ENCODE measurements around the gene HS3ST5.
A peak's percentile ranks its signal among the peaks of the same experiment; 100 is the strongest.
"Not testable (repeated sequence)": the region's sequence is repeated elsewhere in the genome, so short reads cannot be mapped to it uniquely, and the experiment has no call there.

Gene HS3ST5

DNA sequence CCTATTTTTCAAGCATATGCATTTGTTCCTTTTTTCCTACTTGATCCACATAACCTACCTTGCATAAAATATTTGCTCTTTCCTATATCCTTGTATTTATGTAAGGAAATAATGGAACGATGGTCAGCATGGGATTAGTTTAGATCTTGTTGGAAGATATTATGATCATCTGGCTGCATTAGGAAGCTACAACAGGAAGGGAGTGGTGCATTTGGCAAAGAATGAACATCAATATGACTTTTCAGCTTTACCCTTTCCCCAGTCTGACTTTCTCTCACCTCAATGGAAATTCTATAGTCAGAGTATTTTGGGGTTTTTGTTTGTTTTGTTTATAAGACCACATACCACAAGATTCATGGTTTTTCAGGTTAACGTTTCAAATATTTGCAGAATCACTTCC is 66.0 kb downstream of the HS3ST5 start:
- no peak for DNase-seq (ENCODE audit: low spot score)

GRCh38 chr6:114274836-114275235 is 68.0 kb downstream of the HS3ST5 start:
- no peak for DNase-seq (ENCODE audit: low spot score)

DNA sequence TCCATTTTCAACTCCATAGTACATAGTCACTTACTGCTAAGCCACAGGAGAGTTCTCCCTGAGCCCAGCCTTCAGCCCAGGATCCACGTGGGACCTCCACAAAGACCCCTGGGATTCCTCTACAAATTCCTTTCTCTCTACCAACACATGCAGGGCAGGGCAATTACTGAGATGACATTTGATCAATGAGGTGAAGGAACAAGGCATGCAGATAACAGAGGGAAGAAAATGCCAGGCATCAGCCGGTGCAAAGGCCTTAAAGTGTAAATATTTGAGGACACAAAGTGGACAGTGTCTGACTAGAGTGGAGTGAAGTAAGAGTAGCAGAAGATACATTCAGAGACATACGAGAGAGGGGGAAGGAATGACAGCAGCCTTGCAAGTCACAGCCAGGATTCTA is 70.2 kb downstream of the HS3ST5 start:
- DNase-seq (ENCODE audit: low spot score): no peak

DNA sequence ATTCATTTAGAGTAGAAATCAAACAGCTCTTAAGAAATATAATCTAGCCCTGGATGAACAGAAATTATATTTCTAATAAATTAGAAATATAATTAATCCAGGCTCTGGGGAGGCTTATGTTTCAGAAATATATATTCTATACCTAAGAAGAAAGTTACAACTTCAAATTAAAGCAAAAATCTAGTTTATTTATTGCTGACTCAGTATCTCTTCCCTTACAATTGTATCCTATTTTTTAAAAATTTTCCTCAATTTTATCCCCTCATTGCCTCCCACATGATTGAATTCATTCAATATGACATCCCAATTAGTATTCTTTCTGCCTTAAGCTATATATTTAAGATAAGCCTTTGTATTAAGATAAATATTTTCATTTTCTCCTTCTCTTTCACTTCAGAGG is 71.4 kb downstream of the HS3ST5 start:
- no peak for DNase-seq (ENCODE audit: low spot score)

- DNase-seq (ENCODE audit: low spot score): no peak
Observed at GRCh38 chr6:114267897-114268296, 74.9 kb downstream of the HS3ST5 start.

DNA sequence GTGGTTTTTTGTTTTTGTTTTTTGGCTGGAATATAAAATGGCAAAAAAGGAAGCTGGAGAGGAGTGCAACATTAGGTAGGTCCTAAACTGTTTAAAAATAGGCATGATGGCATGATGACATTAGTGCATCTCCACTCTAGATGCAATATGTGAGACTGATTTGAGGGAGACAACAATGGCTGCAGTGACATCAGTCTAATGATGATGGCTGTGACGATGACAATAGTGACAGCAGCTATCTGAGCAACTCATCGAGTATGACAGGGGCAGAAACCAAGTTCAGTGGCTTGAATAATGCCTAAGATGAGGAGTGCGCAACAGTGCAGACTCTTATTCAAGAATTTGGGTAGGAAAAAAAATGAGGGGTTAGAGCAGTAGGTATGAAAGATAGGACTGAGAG is 82.0 kb downstream of the HS3ST5 start:
- DNase-seq (ENCODE audit: low spot score): no peak

GRCh38 chr6:114258376-114258775 is 84.4 kb downstream of the HS3ST5 start:
- no peak for DNase-seq (ENCODE audit: low spot score)

GRCh38 chr6:114253431-114253830 is 89.4 kb downstream of the HS3ST5 start:
- no peak for DNase-seq (ENCODE audit: low spot score)

GRCh38 chr6:114249522-114249921 is 93.3 kb downstream of the HS3ST5 start:
- no peak for DNase-seq (ENCODE audit: low spot score)

- no peak for DNase-seq (ENCODE audit: low spot score)
Observed at GRCh38 chr6:114247101-114247500, 95.7 kb downstream of the HS3ST5 start.

DNA sequence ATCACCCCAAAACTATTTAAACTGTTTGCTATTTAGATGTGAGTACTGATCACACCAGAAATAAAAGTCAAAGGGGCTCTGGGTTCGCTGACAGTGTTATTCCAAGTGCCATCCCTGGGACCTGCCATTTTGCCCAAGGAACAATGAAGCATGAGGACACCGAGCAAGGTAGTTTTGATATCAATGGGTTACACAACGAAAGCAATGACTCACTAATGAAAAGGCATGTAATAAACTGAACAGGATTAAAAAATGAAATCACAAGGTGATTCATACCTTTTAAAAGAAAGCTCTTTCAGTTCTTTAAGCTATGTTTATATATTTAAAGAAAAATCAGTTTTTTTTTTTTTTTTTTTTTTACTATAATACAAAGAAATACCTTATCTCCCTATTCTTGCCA is 102.0 kb downstream of the HS3ST5 start:
- no peak for DNase-seq (ENCODE audit: low spot score)

DNA sequence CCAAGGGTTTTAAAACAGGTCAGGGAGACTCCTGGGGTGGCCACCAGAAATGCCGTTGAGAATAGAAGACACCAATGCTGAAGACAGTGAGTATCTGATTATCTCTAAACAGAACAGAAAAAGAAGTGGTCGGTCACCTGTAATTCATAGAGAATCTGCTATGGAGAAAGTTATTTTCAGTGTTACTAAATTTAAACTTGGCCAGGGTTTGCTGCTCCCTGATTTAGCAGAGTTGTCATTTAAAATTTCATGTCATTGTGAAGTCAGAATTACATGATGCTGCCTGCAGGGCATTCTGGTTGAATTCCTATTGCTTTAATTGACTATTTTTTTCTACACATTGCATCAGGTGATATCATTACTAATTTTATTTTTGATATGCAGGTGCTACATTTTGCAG is 114.1 kb downstream of the HS3ST5 start:
- no peak for DNase-seq (ENCODE audit: low spot score)

- no peak for DNase-seq (ENCODE audit: low spot score)
Observed at GRCh38 chr6:114227944-114228468, 114.8 kb downstream of the HS3ST5 start.

DNA sequence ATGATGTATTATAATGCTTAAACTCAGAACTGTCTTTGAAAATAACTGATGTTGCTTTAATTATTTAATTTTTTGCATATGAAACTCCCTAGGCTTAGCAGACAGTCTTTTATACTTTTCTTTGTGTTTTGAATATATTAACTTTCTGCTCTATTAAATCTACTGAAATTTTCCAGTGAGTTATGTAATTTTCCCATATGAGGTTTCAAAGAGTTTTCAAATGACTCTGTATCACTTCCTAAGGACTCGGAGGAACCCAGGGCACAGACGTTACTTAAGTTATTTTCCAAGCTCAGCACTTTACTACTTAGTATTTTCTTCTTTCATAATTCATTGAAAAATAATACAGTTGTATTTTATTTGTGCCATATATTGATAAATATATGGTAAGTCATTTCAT is 122.6 kb downstream of the HS3ST5 start:
- no peak for DNase-seq (ENCODE audit: low spot score)

- no peak for DNase-seq (ENCODE audit: low spot score)
Observed at GRCh38 chr6:114218437-114219340, 124.1 kb downstream of the HS3ST5 start.

- DNase-seq (ENCODE audit: low spot score): not testable (repeated sequence)
Observed at GRCh38 chr6:114217996-114218395, 124.8 kb downstream of the HS3ST5 start.

- DNase-seq (ENCODE audit: low spot score): peak; percentile 11
Observed at GRCh38 chr6:114216789-114217467, 125.9 kb downstream of the HS3ST5 start.

- no peak for DNase-seq (ENCODE audit: low spot score)
Observed at GRCh38 chr6:114210467-114210866, 132.4 kb downstream of the HS3ST5 start.

DNA sequence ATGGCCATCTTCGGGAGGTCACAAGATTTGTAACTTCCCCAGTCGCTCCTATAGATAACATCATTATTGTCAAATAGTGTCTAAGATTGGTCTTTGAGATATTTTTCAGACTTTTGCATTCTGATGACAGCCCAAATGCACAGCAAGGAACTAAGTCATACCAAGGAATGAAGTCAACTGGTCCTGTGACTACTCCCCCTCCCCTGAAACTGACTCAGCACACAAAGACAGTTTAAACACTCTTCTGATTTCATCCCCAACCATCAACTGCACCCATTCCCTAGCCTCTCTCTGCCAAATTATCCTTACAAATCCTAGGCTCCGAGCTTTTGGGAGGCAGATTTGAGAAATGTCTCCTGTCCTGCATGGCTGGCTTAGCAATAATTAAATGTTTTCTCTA is 139.4 kb downstream of the HS3ST5 start:
- no peak for DNase-seq (ENCODE audit: low spot score)

GRCh38 chr6:114202389-114202788 is 140.4 kb downstream of the HS3ST5 start:
- DNase-seq (ENCODE audit: low spot score): no peak

- no peak for DNase-seq (ENCODE audit: low spot score)
Observed at GRCh38 chr6:114200891-114201290, 141.9 kb downstream of the HS3ST5 start.

GRCh38 chr6:114195631-114196403 is 147.0 kb downstream of the HS3ST5 start:
- no peak for DNase-seq (ENCODE audit: low spot score)

GRCh38 chr6:114195027-114195365 is 147.8 kb downstream of the HS3ST5 start:
- no peak for DNase-seq (ENCODE audit: low spot score)
